Endothelial cell of umbilical vein (primary cell): ENCODE data around the gene NCK1. TPM values are rescaled to one million over a fixed set of nuclear protein-coding genes. Genes with fewer than 3 reads are reported as not detected.

ENCODE experiments used
- BruUV-seq: library from RNA; stranded (reverse); fragments of 400-500 nt; replicated peaks from 2 replicates; lab custom pipeline; 2021; lab: Mats Ljungman, UMichigan
- CTCF ChIA-PET: fragments of 300-600, 350-600 bp; sonication (Branson Sonifier 250); formaldehyde crosslinking; loops from one replicate; lab custom pipeline; 2021; ENCODE audit warnings: antibody characterized with exemption, inconsistent platforms; lab: Charles Lee
- POLR2A ChIA-PET: fragments of 300-600, 350-600 bp; sonication (Branson Sonifier 250); formaldehyde crosslinking; loops from one replicate; lab custom pipeline; 2021; ENCODE audit warnings: antibody characterized with exemption, inconsistent platforms; lab: Charles Lee
- DNase-seq: peaks from one replicate; pipeline ENCODE4 v3.0.0-alpha.2; 2011; ENCODE audit warnings: low read depth, low spot score
- FAIRE-seq: peaks from 2 replicates; lab custom pipeline; 2011; peaks lifted over from hg19 to GRCh38; lab: Jason Lieb, UNC
- H2AFZ ChIP-seq: 2 replicates; pipeline ENCODE4 v1.6.0; 2012; ENCODE audit warnings: low read depth, low read length, control low read depth, inconsistent platforms
- H3K27ac ChIP-seq: 2 replicates; pipeline ENCODE4 v1.5.1; 2011; ENCODE audit warnings: low read depth, mild to moderate bottlenecking, control low read depth, low read length, moderate library complexity; ENCODE audit not compliant: insufficient read depth
- H3K27me3 ChIP-seq, 2 experiments: 2 replicates each; pipeline versions ENCODE4 v1.6.0 to v1.6.1; 2011; ENCODE audit warnings: low read length in 2 of 2, mixed read lengths in 1 of 2; ENCODE audit not compliant: control insufficient read depth in 2 of 2, insufficient read depth in 2 of 2
- H3K36me3 ChIP-seq, 2 experiments: 2 replicates in 1 of 2; 3 replicates in 1 of 2; pipeline ENCODE4 v1.5.1; 2011; ENCODE audit warnings: low read length in 2 of 2, mild to moderate bottlenecking in 1 of 2, moderate library complexity in 1 of 2; ENCODE audit not compliant: control insufficient read depth in 2 of 2, insufficient read depth in 2 of 2; ENCODE audit errors: extremely low read depth in 1 of 2
- H3K4me1 ChIP-seq: 3 replicates; pipeline ENCODE4 v1.5.1; 2011; ENCODE audit warnings: mild to moderate bottlenecking, low read length; ENCODE audit not compliant: control insufficient read depth, insufficient read depth; ENCODE audit errors: extremely low read depth
- H3K4me2 ChIP-seq: 2 replicates; pipeline ENCODE4 v1.6.1; 2011; ENCODE audit warnings: low read length, control low read depth, mixed read lengths; ENCODE audit not compliant: insufficient read depth
- H3K4me3 ChIP-seq, 3 experiments: fragments of 200-600 bp in 1 of 3; sonication (generic), shearing (Covaris generic) in 1 of 3; replicated peaks in 1 of 3; 2 replicates each; pipeline ENCODE4 v1.5.1; 2011 to 2016; ENCODE audit warnings: control low read depth in 3 of 3, low read length in 3 of 3, mild to moderate bottlenecking in 2 of 3, inconsistent platforms in 1 of 3, low read depth in 1 of 3, moderate library complexity in 1 of 3; ENCODE audit not compliant: insufficient read depth in 1 of 3
- H3K79me2 ChIP-seq: 2 replicates; pipeline ENCODE4 v1.6.0; 2012; ENCODE audit warnings: low read length, inconsistent platforms; ENCODE audit not compliant: control insufficient read depth, insufficient read depth
- H3K9ac ChIP-seq: replicated peaks from 2 replicates; pipeline ENCODE3; 2011; ENCODE audit warnings: low read length, control low read depth; ENCODE audit not compliant: insufficient read depth; ENCODE audit errors: extremely low read depth
- H3K9me1 ChIP-seq: replicated peaks from 3 replicates; pipeline ENCODE4 v1.6.0; 2011; ENCODE audit warnings: mild to moderate bottlenecking, low read length; ENCODE audit not compliant: control insufficient read depth, insufficient read depth; ENCODE audit errors: extremely low read depth
- H3K9me3 ChIP-seq: replicated peaks from 2 replicates; pipeline ENCODE4 v1.5.1; 2012; ENCODE audit warnings: low read length, inconsistent platforms; ENCODE audit not compliant: control insufficient read depth, insufficient read depth
- H4K20me1 ChIP-seq: replicated peaks from 2 replicates; pipeline ENCODE3; 2011; ENCODE audit warnings: mild to moderate bottlenecking, low read length; ENCODE audit not compliant: control insufficient read depth, insufficient read depth; ENCODE audit errors: extremely low read depth
- CTCF ChIP-seq, 2 donors: IDR thresholded peaks; 1 replicate in 1 of 2; 2 replicates in 1 of 2; pipeline ENCODE4 v1.5.1; 2011; ENCODE audit warnings: low read length in 2 of 2, mild to moderate bottlenecking in 2 of 2, moderate library complexity in 2 of 2, control low read depth in 1 of 2, inconsistent platforms in 1 of 2, low read depth in 1 of 2; ENCODE audit not compliant: insufficient read depth in 1 of 2; ENCODE audit errors: extremely low read depth in 1 of 2
- EZH2 ChIP-seq: IDR thresholded peaks from 2 replicates; pipeline ENCODE4 v1.6.1; 2012; ENCODE audit warnings: borderline replicate concordance, low read depth, mild to moderate bottlenecking, moderate library complexity, low read length, inconsistent platforms; ENCODE audit not compliant: severe bottlenecking
- FOS ChIP-seq: IDR thresholded peaks from 2 replicates; pipeline ENCODE4 v1.6.1; 2011; ENCODE audit warnings: mild to moderate bottlenecking, low read length, moderate library complexity, borderline replicate concordance; ENCODE audit not compliant: insufficient read depth
- GATA2 ChIP-seq: IDR thresholded peaks from 2 replicates; pipeline ENCODE4 v1.7.0; 2011; ENCODE audit warnings: low read depth, mild to moderate bottlenecking, moderate library complexity, mixed read lengths, low read length; ENCODE audit not compliant: insufficient read length, insufficient read depth
- JUN ChIP-seq: IDR thresholded peaks from 2 replicates; pipeline ENCODE4 v1.6.1; 2011; ENCODE audit warnings: borderline replicate concordance, low read depth; ENCODE audit not compliant: insufficient read length, insufficient read depth
- MAX ChIP-seq: IDR thresholded peaks from 2 replicates; pipeline ENCODE4 v1.6.1; 2011; ENCODE audit not compliant: insufficient read depth, insufficient read length
- MYC ChIP-seq: IDR thresholded peaks from one replicate; pipeline ENCODE4 v1.6.1; 2011; ENCODE audit warnings: mild to moderate bottlenecking, low read depth, low read length
- POLR2A ChIP-seq: IDR thresholded peaks from 2 replicates; pipeline ENCODE4 v1.6.1; 2012; ENCODE audit warnings: low read depth, mild to moderate bottlenecking, control low read depth, low read length
- POLR2AphosphoS5 ChIP-seq: IDR thresholded peaks from 2 replicates; pipeline ENCODE4 v1.6.1; 2012; ENCODE audit warnings: low read depth, mild to moderate bottlenecking, control low read depth, low read length, moderate library complexity; ENCODE audit not compliant: insufficient read depth
- dilution Hi-C: fragments of 300-500 bp; cut with MboI; formaldehyde crosslinking; loops from one replicate; pipeline ENCODE4 v1.15.0; 2019; ENCODE audit warnings: low sequenced_read_pairs; ENCODE audit not compliant: extremely low pct_ligation_motif_present
- intact Hi-C: fragments of 100-400 bp; cut with micrococcal nuclease; formaldehyde crosslinking; loops from one replicate; pipeline ENCODE4 v1.10.0; 2022
- polyA plus RNA-seq, 4 experiments: library from polyadenylated mRNA; depleted of rRNA in 3 of 4; stranded (reverse) in 3 of 4; unstranded in 1 of 4; fragments of >200 nt; gene quantifications; 2 replicates each; pipeline versions ENCODE4 v1.2.1 to v1.2.3, GENCODE V29; 2011 to 2012; ENCODE audit warnings: missing spikeins in 1 of 4
- total RNA-seq: library from RNA; stranded (reverse); gene quantifications from 2 replicates; pipeline ENCODE4 v1.2.3, GENCODE V29; 2021

The NCK1 gene
- total and polyA plus RNA-seq, 2 donors (not counting 3 experiments of a cell fraction or from before 2014, with no cell fraction given): 19.3 to 52.2 TPM

- FAIRE-seq (no peak), DNase-seq (no peak)
- H3K27me3 ChIP-seq: no peaks in the 10 kb centered on the region
- H3K4me1 ChIP-seq: peaks cover 2% of the 10 kb centered on the region
- no TSS peak for BruUV-seq
- no peak overlapping the region for H2AFZ ChIP-seq
- no peak overlapping the region for H3K27ac ChIP-seq
- no peak for TF ChIP-seq MYC
- TF ChIP-seq GATA2: no peak
- no peak for TF ChIP-seq FOS
- no peak for TF ChIP-seq JUN
- no peak for TF ChIP-seq POLR2A
- no peak for TF ChIP-seq POLR2AphosphoS5
- no peak for TF ChIP-seq MAX
- TF ChIP-seq EZH2: no peak
- TF ChIP-seq CTCF (IDR thresholded peaks at IDR 0.05; ENCODE audit: extremely low read depth in 1 of 2, insufficient read depth in 1 of 2, low read depth in 1 of 2, low read length in 2 of 2): no peak
- no peaks in the 10 kb centered on the region for H3K9me1 ChIP-seq
- CTCF ChIA-PET: interaction anchor here (1.0 kb wide), 1 partner anchor 83 kb away, joined by 3 read pairs; no protein-coding TSS in a partner anchor
- dilution Hi-C loops (no loop called here), intact Hi-C loops (no loop called here)
- H4K20me1 ChIP-seq: no peaks in the 10 kb centered on the region
- POLR2A ChIA-PET: no interaction called here
- peaks cover 40% of the 10 kb centered on the region for H3K79me2 ChIP-seq
- no peak overlapping the region for H3K4me3 ChIP-seq
- peaks cover 2% of the 10 kb centered on the region in 2 experiments for H3K36me3 ChIP-seq
- no peaks in the 10 kb centered on the region for H3K9me3 ChIP-seq
- no peak overlapping the region for H3K9ac ChIP-seq
- H3K4me2 ChIP-seq: no peak overlapping the region
Observed at GRCh38 chr3:136931606-136932005, 69.6 kb downstream of the NCK1 start.
